Heart right ventricle (tissue), 16 donors: ENCODE measurements around the gene JADE2. TPM values are rescaled to one million over a fixed set of nuclear protein-coding genes. Genes with fewer than 3 reads are reported as not detected.

Experiments
- ATAC-seq, 8 donors: fragments of 200-7000 bp; cut with Tn5 transposase; one replicate each; pipeline ENCODE4 v1.9.1; 2020; ENCODE audit warnings: mild to moderate bottlenecking in 8 of 8, moderate library complexity in 8 of 8, moderate number of reproducible peaks in 1 of 8
- DNase-seq, 2 donors: peaks; one replicate each; pipeline ENCODE4 v3.0.0-alpha.2; 2020
- H3K27ac ChIP-seq, 10 donors: fragments of 200-600 bp; sonication (generic) in 2 of 10; one replicate each; pipeline versions ENCODE4 v1.5.0 to v1.8.0; 2020 to 2022; ENCODE audit warnings: mild to moderate bottlenecking in 3 of 10
- H3K27me3 ChIP-seq, 7 donors: fragments of 200-600 bp; one replicate each; pipeline ENCODE4 v1.8.0; 2021 to 2022; ENCODE audit warnings: mild to moderate bottlenecking in 2 of 7
- H3K36me3 ChIP-seq, 9 donors: fragments of 200-600 bp; sonication (generic) in 1 of 9; one replicate each; pipeline versions ENCODE4 v1.5.0 to v1.8.0; 2020 to 2022; ENCODE audit warnings: mild to moderate bottlenecking in 2 of 9
- H3K4me1 ChIP-seq, 9 donors: fragments of 200-600 bp; sonication (generic) in 1 of 9; one replicate each; pipeline versions ENCODE4 v1.5.0 to v1.8.0; 2020 to 2022; ENCODE audit warnings: mild to moderate bottlenecking in 4 of 9
- H3K4me3 ChIP-seq, 10 donors: fragments of 200-600 bp; sonication (generic) in 2 of 10; one replicate each; pipeline versions ENCODE4 v1.5.0 to v1.8.0; 2020 to 2022; ENCODE audit warnings: mild to moderate bottlenecking in 7 of 10, moderate library complexity in 2 of 10
- H3K9me3 ChIP-seq, 11 donors: fragments of 200-600 bp in 10 of 11; sonication (generic) in 2 of 11; one replicate each; pipeline versions ENCODE4 v1.5.0 to v1.8.0; 2013 to 2022; ENCODE audit warnings: mild to moderate bottlenecking in 2 of 11, control low read depth in 1 of 11, moderate library complexity in 1 of 11
- WGBS, 2 donors: extraction: QIAGEN DNeasy Blood & Tissue Kit; methylation state at CpG; one replicate each; pipeline ENCODE4 v1.1.7; 2013; ENCODE audit warnings: inconsistent platforms in 1 of 2; 5-methylcytosine and 5-hydroxymethylcytosine counted together
- intact Hi-C, 10 donors: fragments of 100-400 bp; cut with DNase I; formaldehyde crosslinking; loops; one replicate each; pipeline versions ENCODE4 v1.11.1 to v1.14.2; 2022
- polyA plus RNA-seq, 2 donors: library from polyadenylated mRNA; stranded (reverse); fragments of 200-250 nt; gene quantifications; one replicate each; pipeline ENCODE4 v1.2.3, GENCODE V29; 2013
- total RNA-seq, 10 donors: library from RNA; stranded (reverse); fragmentation: NEBNext Ultra II Directional in 3 of 10; extraction: Animal tissue kit (Norgen Biotek cat#: 25700) in 3 of 10; gene quantifications; one replicate each; pipeline versions ENCODE4 v1.2.1 to v1.2.4, GENCODE V29; 2021 to 2023
- TF ChIP-seq, protein P1 (sequence below), 9 donors: fragments of 200-600 bp; sonication (generic) in 2 of 9; IDR thresholded peaks; one replicate each; pipeline versions ENCODE4 v1.5.0 to v1.8.0; 2021 to 2022; ENCODE audit warnings: antibody characterized with exemption in 9 of 9, mild to moderate bottlenecking in 5 of 9, moderate library complexity in 1 of 9
- donor health status: Arrhythmogenic right ventricular cardiomyopathy.
- donor health status: ischemic (EF 13 %, LVEDD 7.1; RV severe dilation, severe dysfunction).
- donor health status: healthy with polysubstance abuse.
- donor health status: DM: no; HTN: yes; CAD: no.
- donor health status: DM: no; HTN: no; CAD: no.
- donor health status: ischemic (EF 25% LVEDD 6.9; RV normal size, moderate dysfunction).
- donor health status: ischemic (EF 25% LVEDD 5.7; RV mildly dilated, moderate dysfunction).
- donor health status: healthy.
- donor health status: DM: yes; HTN: yes; CAD: no.
- donor health status: Ischemic cardiomyopathy.
- donor health status: ischemic (EF 35%, LVEDD 5.7; RV mildly dilated, moderate dysfunction).
- donor health status: nonischemic (EF 11% LVEDD 7.7; RV severe dilation, severe dysfunction).
- donor health status: DM: yes; HTN: yes; CAD: no.
- donor health status: PGD.
- donor health status: ischemic (EF 29% LVEDD 5.4; RV normal size, mild dysfunction).
- donor health status: nonischemic (EF 23%, LVEDD 6.1; RV moderate dilation, normal function).

JADE2 gene
- total and polyA plus RNA-seq, 12 donors = 5.4 to 38.5 (median 23.9) TPM

DNA sequence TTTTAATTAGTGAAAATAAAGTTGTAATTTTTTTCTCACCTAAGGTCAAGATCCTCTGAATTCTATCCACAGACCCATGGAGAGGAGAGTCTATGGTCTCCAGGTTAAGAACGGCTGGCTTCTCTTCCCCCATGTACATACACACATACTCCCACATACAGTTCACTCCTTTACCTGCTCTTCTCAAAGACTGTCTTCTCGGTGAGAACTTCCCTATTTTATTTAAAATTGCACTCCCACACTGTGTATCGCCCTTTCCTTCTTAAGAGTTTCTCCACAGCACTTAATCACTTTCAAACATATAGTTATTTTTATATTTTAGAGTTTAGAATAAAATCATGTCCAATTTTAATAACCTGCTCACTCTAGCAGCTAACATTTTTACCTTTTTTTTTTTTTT, 3.6 kb upstream of the JADE2 start:
- intact Hi-C loops = loop anchor here in 4 of 10 donors (2.0 to 10.0 kb wide), 6 partner anchors 15 to 110 kb away; partner anchors contain the start of gene CDKN2AIPNL (in 2 of the 4)
- DNase-seq (no peak), ATAC-seq (no peak)
- peaks cover 0 to 22% (median 5%) of the 10 kb centered on the region in 9 donors for H3K4me1 ChIP-seq
- TF ChIP-seq, protein P1, sequence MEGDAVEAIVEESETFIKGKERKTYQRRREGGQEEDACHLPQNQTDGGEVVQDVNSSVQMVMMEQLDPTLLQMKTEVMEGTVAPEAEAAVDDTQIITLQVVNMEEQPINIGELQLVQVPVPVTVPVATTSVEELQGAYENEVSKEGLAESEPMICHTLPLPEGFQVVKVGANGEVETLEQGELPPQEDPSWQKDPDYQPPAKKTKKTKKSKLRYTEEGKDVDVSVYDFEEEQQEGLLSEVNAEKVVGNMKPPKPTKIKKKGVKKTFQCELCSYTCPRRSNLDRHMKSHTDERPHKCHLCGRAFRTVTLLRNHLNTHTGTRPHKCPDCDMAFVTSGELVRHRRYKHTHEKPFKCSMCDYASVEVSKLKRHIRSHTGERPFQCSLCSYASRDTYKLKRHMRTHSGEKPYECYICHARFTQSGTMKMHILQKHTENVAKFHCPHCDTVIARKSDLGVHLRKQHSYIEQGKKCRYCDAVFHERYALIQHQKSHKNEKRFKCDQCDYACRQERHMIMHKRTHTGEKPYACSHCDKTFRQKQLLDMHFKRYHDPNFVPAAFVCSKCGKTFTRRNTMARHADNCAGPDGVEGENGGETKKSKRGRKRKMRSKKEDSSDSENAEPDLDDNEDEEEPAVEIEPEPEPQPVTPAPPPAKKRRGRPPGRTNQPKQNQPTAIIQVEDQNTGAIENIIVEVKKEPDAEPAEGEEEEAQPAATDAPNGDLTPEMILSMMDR (IDR thresholded peaks at IDR 0.05) = no peak
- no peaks in the 10 kb centered on the region for H3K27me3 ChIP-seq
- no peak overlapping the region for H3K27ac ChIP-seq
- no peaks in the 10 kb centered on the region for H3K9me3 ChIP-seq
- H3K36me3 ChIP-seq = no peaks in the 10 kb centered on the region
- 52 to 65% methylated on average over 3 of the region's 3 CpGs for WGBS, 2 donors
- no peak overlapping the region for H3K4me3 ChIP-seq

DNA sequence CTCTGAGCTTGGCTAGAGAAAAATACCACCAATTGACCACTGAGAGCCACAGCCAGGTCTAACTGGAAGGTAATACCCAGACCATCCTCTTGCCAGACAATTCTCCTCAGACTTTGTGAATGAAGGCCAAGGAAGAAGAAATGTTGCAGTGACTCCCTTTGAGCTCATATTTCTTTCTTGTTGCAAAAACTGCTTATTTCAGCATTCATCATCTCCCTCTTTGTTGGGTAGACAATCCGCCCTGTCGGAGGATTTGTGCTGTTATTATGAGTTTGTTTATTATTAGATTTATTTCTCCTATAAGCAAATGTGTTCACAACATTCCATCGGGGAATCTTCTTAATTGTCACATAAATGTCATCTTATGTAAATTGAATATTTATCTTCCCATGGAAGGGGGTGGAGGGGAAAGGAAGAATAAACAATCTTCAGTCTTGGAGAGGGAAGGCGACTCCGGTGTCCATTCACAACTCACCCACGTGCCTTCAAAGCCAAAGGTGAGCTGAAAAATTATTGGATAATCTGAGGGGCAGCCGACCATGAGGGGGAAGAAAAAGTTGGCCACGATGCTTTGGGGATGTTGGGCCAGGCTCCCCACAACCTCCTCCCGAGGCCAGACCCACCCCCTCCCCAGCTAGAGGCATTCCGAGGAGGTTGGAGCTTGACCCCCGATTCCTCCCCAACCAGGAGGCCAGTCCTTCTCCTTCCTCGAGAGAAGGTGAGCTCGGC, 1.8 kb upstream of the JADE2 start:
- no peak for DNase-seq
- no peak for ATAC-seq
- Histone ChIP-seq H3K4me1 (peaks cover 5 to 33% (median 18%) of the 10 kb centered on the region in 9 donors), H3K9me3 (no peaks in the 10 kb centered on the region), H3K27me3 (no peaks in the 10 kb centered on the region), H3K4me3 (peak overlapping the region; percentile 66 to 99 (median 90)), H3K36me3 (no peaks in the 10 kb centered on the region), H3K27ac (peak overlapping the region; percentile 96 to 100 (median 98))
- intact Hi-C loops = loop anchor here in 7 of 10 donors (1.0 to 10.0 kb wide), 11 partner anchors 17 to 153 kb away; partner anchors contain the start of genes CDKN2AIPNL (in 2 of the 7) and UBE2B (in 1 of the 7)
- TF ChIP-seq, protein P1 (IDR thresholded peaks at IDR 0.05) = no peak
- 24 to 25% methylated on average over 12 to 13 of the region's 13 CpGs for WGBS, 2 donors

DNA sequence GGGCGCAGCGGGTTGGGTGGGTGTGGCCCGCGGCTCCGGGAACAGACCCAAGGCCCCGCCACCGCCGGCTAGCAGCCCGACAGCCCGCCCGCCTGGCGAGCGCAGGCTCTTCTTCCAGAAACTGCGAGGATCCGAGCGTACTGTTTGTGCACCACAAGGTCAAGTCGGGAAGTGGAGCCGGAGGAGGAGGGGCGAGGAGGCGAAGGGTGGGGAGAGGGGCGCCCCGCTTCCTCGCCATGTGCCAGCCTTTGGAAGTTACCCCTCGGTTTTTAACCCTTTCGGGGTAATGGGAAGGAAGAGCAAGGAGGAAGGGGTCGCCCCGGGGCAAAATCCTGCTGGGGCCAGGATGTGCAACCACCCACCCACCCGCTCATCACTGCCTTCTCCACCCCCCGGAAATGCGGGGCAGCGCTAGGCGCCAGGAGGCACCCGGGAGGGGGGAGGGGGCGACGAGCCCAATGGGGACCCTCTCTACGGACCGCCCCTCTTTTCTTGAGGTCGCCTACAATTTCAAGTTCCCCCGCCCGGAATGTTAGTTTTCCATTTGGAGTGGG, 1.1 kb upstream of the JADE2 start:
- TF ChIP-seq, protein P1 (IDR thresholded peaks at IDR 0.05) = peak in 2 of 9 donors; percentile 12 to 30
- WGBS, 2 donors = 0 to 1% methylated on average over 37 to 40 of the region's 40 CpGs
- ATAC-seq = peak; percentile 25 to 68 (median 59)

More for the DNA sequence above, 1.1 kb upstream of the JADE2 start:
- Histone ChIP-seq H3K9me3 (no peaks in the 10 kb centered on the region), H3K27ac (peak overlapping the region; percentile 96 to 100 (median 98)), H3K27me3 (no peaks in the 10 kb centered on the region), H3K36me3 (no peaks in the 10 kb centered on the region), H3K4me1 (peaks cover 10 to 40% (median 25%) of the 10 kb centered on the region in 9 donors), H3K4me3 (peak overlapping the region; percentile 66 to 99 (median 90))
- intact Hi-C loops = loop anchor here in 6 of 10 donors (1.0 to 10.0 kb wide), 10 partner anchors 50 to 154 kb away; partner anchors contain the start of genes CDKN2AIPNL (in 2 of the 6) and UBE2B (in 1 of the 6)
- DNase-seq = peak; percentile 87 to 88
